SHP77 treated with DMSO at 0.1 percent for 48 hours (cell line): ENCODE measurements around the gene NEGR1.

ENCODE experiments used
- DNase-seq: peaks from one replicate; lab custom pipeline; 2025; lab: John Stamatoyannopoulos, UW

Gene NEGR1

DNA sequence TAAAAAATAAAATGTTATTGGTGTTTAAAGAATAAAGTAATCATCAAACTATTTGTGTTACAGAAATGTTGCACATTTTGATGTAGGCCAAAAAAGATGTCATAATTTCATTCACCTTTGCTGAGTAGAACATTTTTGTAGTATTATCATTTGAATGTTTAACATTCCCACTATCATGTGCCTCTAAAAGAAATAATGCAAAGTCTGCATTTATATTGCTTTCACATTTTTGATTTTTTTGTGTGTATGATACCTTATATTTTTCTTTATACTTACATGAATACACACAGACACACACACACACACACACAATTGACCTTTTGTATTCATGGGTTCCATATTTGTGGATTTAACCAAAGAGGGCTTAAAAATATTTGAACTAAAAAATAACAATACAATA, 657.3 kb downstream of the NEGR1 start:
- DNase-seq, result no peak

- DNase-seq, result no peak
These were observed 658.5 kb downstream of the NEGR1 start for GRCh38 chr1:71623888-71624287.

DNA sequence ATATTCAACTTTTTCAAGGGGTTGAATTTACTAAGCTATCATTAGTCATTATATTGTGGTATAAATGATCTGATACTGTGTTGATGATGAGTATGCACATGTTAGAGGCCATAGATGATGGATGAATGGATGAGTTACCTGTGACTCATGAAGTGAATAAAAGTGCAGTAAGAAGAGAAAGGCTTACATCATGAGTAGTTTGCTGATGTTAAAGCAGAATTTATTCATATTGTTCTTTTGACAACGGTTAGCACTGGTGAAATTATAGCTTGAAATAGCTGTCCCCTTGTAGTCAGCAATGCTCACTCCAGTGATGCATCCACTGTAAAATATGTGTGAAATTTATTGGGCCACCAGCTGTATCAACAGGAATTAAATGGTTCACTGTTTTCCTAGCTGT, 660.6 kb downstream of the NEGR1 start:
- peak; percentile 72 for DNase-seq

GRCh38 chr1:71618766-71619530, 663.4 kb downstream of the NEGR1 start:
- no peak for DNase-seq

- DNase-seq, result no peak
These were observed 664.1 kb downstream of the NEGR1 start for GRCh38 chr1:71618191-71618590.

- DNase-seq, result no peak
These were observed 671.9 kb downstream of the NEGR1 start for GRCh38 chr1:71610476-71610875.

- DNase-seq, result no peak
These were observed 679.1 kb downstream of the NEGR1 start for GRCh38 chr1:71603044-71603776.

- DNase-seq, result no peak
These were observed 682.3 kb downstream of the NEGR1 start for GRCh38 chr1:71600023-71600422.

DNA sequence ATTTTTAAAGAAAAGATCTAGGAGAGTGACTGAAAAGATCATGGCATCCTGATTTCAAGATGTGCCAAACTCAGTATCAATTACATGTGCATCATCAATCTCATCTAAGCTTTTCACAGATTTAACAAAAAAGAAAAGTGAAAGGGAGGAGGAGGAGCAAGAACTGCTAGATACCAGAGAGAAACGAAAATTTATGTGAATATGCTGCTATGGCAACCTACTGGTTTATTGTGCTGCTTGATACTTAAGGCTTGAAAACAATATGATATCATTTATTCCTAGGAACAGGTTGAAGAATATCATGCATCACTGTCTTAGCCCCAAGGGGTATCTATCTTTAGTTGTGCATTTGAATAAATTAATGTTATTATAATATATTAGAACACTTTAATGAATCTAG, 683.0 kb downstream of the NEGR1 start:
- no peak for DNase-seq

GRCh38 chr1:71593523-71593922, 688.8 kb downstream of the NEGR1 start:
- DNase-seq, result no peak

- DNase-seq, result no peak
These were observed 689.6 kb downstream of the NEGR1 start for GRCh38 chr1:71592646-71593274.

DNA sequence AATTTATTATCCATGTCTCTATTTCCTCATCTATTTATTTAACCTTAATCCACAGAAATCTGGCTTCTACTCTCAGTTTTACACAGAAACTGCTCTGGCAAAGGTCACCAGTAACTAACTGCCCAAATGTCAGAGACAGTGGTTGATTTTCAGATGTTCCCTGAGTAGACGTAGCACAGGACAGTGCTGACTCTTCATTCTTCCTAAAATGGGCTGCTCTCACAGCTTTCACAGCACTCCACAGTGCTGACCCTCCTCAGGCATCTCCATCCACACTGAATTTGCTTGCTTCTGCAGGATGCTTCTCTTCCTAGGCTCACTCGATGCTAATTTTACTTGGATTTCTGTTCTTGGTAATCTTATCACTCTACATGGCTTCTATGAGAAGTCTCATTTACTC, 693.3 kb downstream of the NEGR1 start:
- no peak for DNase-seq

DNA sequence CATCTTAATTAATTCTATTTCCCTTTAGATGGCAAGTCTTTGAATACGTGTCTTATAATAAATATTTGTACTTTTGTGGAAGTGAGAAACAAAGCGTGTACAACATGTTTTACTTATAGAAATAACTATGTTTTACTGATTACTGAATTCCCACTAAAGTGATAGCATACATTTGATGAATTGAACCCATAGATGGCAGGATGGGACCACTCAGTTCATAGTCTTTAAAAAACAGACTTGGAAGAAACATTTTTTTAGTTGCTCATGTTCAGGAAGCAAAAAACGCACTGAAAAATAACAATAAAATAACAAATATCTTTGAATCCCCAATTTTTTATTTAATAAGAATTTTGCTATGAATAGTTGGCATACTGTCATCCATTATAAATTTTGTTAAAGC, 694.4 kb downstream of the NEGR1 start:
- DNase-seq, result no peak

DNA sequence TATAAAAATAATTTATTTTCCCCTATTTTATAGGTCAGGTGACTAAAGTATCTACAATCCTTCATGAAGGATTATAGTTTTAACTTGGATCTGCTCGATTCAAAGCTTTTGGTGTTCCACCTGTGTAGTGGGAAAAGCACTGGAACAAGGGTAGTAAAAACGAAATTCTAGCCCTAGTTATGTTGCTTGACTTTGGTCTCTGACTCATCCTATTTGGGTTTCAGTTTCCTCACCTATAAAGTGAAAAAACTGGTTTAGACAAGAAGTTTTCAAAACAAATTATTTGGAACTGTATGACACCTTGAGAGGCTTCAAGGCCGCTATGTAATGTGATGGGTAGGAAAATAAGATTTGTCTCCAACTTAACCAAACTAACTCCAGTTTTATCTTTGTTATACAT, 696.3 kb downstream of the NEGR1 start:
- DNase-seq, result no peak

DNA sequence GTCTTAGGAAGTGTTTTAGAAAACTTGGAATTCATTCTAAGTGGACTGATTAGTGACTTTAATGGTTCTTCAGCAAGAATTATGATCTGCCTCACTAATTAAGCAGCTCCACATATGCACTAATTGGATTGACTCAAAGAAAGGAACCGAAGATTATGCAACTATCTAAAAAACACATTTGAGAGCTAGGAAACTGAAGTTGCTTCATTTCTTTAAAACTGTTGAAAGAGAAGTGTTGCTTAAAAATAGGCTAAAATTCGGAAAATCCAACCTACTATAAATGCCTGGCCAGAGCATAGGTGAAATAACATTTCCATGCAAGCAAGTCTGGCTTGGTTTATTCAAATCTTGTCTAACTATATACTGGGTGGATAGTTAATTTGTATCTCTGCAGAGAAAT, 698.6 kb downstream of the NEGR1 start:
- no peak for DNase-seq

- no peak for DNase-seq
These were observed 699.7 kb downstream of the NEGR1 start for GRCh38 chr1:71582673-71583072.

GRCh38 chr1:71577451-71578131, 704.7 kb downstream of the NEGR1 start:
- no peak for DNase-seq

- no peak for DNase-seq
These were observed 710.3 kb downstream of the NEGR1 start for GRCh38 chr1:71572038-71572437.

DNA sequence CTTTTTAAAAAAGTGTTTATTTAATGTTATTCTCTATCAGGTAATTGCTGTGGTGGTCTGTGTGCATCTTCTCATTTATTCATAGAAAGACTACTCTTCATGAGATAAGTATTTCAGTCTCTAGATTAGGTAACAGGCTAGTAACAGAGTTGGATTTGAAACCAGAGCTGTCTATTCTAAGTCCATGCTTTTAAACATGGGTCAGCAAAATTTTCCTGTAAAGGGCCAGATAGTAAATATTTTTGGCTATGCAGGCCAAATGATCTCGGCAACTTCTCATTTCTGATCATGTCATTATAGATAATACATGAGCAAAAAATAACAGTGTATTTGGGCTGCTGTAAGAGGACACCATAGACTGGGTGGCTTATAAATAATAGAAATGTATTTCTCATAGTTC, 715.9 kb downstream of the NEGR1 start:
- no peak for DNase-seq

GRCh38 chr1:71565831-71566230, 716.5 kb downstream of the NEGR1 start:
- DNase-seq, result no peak

DNA sequence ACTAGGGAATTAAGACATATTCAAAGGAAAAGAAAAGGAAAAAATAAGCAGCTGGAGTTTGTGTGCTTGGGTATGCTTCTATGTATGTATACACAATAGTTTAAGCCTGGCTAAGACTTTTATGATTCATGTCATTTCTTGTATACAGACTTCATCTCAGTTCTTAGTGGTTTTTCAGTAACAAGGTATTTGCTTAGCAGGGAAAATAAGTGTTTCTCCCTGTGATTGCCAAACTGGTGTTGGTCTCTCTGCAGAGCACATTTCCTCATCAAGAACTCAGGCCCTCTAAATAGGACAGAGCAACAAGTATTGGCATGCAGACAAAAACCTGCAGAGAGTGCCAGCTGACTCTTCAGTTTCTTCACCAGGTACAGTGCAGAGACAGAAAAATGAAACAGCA, 717.1 kb downstream of the NEGR1 start:
- DNase-seq, result no peak

DNA sequence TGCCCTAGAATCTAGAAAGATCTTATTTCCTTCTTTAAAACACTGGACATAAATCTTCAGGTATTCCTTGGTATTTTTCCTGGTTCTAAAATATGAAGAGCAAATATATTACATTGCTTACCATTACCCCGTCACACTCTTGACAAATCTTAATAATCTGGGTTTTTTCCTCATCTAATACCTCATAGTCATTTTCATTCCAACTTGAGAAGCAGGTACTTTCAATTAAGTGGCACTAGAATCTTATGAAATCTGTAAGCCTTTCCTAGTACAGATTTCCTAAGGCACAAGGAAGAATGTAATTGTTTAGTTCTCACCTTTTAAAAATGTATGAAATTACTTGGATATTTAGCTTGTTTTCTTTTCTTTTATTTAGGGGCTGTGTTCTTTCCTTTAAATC, 720.0 kb downstream of the NEGR1 start:
- no peak for DNase-seq

DNA sequence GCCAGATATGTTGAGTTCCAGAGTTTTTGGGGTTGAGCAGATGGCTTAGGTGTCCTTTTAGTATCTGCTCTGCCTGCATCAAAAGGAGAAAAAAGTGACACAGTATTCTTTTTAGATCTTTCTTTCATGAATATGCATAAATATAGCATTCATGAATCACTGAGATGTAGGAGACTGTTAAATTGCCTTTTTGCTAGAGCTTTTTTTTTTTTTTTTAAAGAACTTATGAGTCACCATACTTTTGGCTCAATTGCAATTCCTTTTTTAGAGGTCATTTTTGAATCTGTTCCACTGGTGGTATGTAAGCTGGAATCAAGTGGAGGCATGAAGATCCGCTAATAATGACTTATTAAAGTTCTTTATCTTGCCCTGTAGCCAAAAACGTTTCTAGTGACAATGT, 720.6 kb downstream of the NEGR1 start:
- DNase-seq, result no peak
